ENCODE results near the gene C16orf86.

- no peak for TF ChIP-seq CTCF (conservative IDR thresholded peaks at IDR 0.05 in 1 of 2, IDR thresholded peaks at IDR 0.05 in 1 of 2; ENCODE audit: low read depth in 1 of 2, low read length in 2 of 2)
- TF ChIP-seq EZH2 (IDR thresholded peaks at IDR 0.05; ENCODE audit: low read length, missing control alignments) = no peak
These were observed 38.4 kb upstream of the C16orf86 start for GRCh38 chr16:67628216-67628615.

Data from fibroblast of lung (primary cell).